HepG2 (cell line): ENCODE results near the gene SYNC. TPM values are rescaled to one million over a fixed set of nuclear protein-coding genes. Genes with fewer than 3 reads are reported as not detected.

Experiments used
- CBX5 ChIP-seq: sonication (generic); formaldehyde crosslinking; IDR thresholded peaks from 2 replicates; pipeline ENCODE4 v1.4.0; 2020; ENCODE audit warnings: missing genetic modification reagents, borderline replicate concordance
- HDAC2 ChIP-seq: sonication (generic); formaldehyde crosslinking; IDR thresholded peaks from 2 replicates; pipeline ENCODE4 v1.4.0; 2020; ENCODE audit warnings: missing genetic modification reagents
- HOXA3 ChIP-seq: sonication (generic); formaldehyde crosslinking; IDR thresholded peaks from 2 replicates; pipeline ENCODE4 v1.5.0; 2020; ENCODE audit warnings: missing genetic modification reagents
- KDM2A ChIP-seq: sonication (generic); formaldehyde crosslinking; IDR thresholded peaks from 2 replicates; pipeline ENCODE4 v1.4.0; 2020; ENCODE audit warnings: low read depth, missing genetic modification reagents, borderline replicate concordance
- PHB2 ChIP-seq: fragments of 450-650 bp; IDR thresholded peaks from 2 replicates; pipeline ENCODE4 v1.6.1; 2018; ENCODE audit not compliant: partially characterized antibody
- PHF21A ChIP-seq: sonication (generic); formaldehyde crosslinking; IDR thresholded peaks from 2 replicates; pipeline ENCODE4 v1.5.0; 2020; ENCODE audit warnings: mild to moderate bottlenecking, missing genetic modification reagents
- PHF8 ChIP-seq: sonication (generic); formaldehyde crosslinking; IDR thresholded peaks from 2 replicates; pipeline ENCODE4 v1.5.0; 2020; ENCODE audit warnings: missing genetic modification reagents
- RBFOX2 ChIP-seq: fragments of 200-400 bp; formaldehyde crosslinking; IDR thresholded peaks from 2 replicates; pipeline ENCODE4 v1.6.1; 2017; ENCODE audit warnings: low read depth, mild to moderate bottlenecking, low read length
- SIN3B ChIP-seq: fragments of 150-350 bp; IDR thresholded peaks from 2 replicates; pipeline ENCODE4 v1.6.1; 2014; ENCODE audit warnings: low read length
- SNRNP70 ChIP-seq: fragments of 200-400 bp; formaldehyde crosslinking; IDR thresholded peaks from 2 replicates; pipeline ENCODE4 v1.6.1; 2017; ENCODE audit warnings: mild to moderate bottlenecking, low read depth, low read length, moderate library complexity
- YEATS4 ChIP-seq: sonication (generic); formaldehyde crosslinking; IDR thresholded peaks from 2 replicates; pipeline ENCODE4 v1.4.0; 2020; ENCODE audit warnings: missing genetic modification reagents, borderline replicate concordance
- ZMYM2 ChIP-seq: sonication (generic); formaldehyde crosslinking; IDR thresholded peaks from 2 replicates; pipeline ENCODE4 v1.8.0; 2022; ENCODE audit warnings: mild to moderate bottlenecking, missing genetic modification reagents
- polyA plus RNA-seq, 8 experiments: library from polyadenylated mRNA; depleted of rRNA in 3 of 8; stranded (reverse) in 7 of 8; unstranded in 1 of 8; fragments of >200 nt; fragmentation: Illumina TruSeq in 4 of 8; extraction: Trizol in 4 of 8; gene quantifications; 2 replicates each; pipeline versions ENCODE4 v1.2.1 to v1.2.3, GENCODE V29; 2011 to 2016; ENCODE audit warnings: low read depth in 4 of 8, missing spikeins in 1 of 8, mixed read lengths in 1 of 8; ENCODE audit not compliant: insufficient read depth in 1 of 8
- total RNA-seq, 5 experiments: library from RNA; depleted of rRNA; stranded (reverse); fragments of >200 nt; fragmentation: Illumina TruSeq; extraction: Trizol; gene quantifications; 2 replicates each; pipeline ENCODE4 v1.2.3, GENCODE V29; 2016; ENCODE audit warnings: low read depth in 1 of 5
- TF ChIP-seq, protein P1 (sequence below): sonication (generic); formaldehyde crosslinking; IDR thresholded peaks from 2 replicates; pipeline ENCODE4 v1.8.0; 2022; ENCODE audit warnings: mild to moderate bottlenecking, missing genetic modification reagents, moderate library complexity
- TF ChIP-seq, protein P2 (sequence below): sonication (generic); formaldehyde crosslinking; IDR thresholded peaks from 2 replicates; pipeline ENCODE4 v1.4.0; 2020; ENCODE audit warnings: missing genetic modification reagents
- TF ChIP-seq, protein P3 (sequence below): sonication (generic); formaldehyde crosslinking; IDR thresholded peaks from 2 replicates; pipeline ENCODE4 v1.8.1; 2023; ENCODE audit warnings: mild to moderate bottlenecking, missing genetic modification reagents
- TF ChIP-seq, protein P4 (sequence below): sonication (generic); formaldehyde crosslinking; IDR thresholded peaks from 2 replicates; pipeline ENCODE4 v1.4.0; 2020; ENCODE audit warnings: missing genetic modification reagents
- TF ChIP-seq, protein P5 (sequence below): sonication (generic); formaldehyde crosslinking; IDR thresholded peaks from 2 replicates; pipeline ENCODE4 v1.4.0; 2020; ENCODE audit warnings: missing genetic modification reagents
- TF ChIP-seq, protein P6 (sequence below): sonication (generic); formaldehyde crosslinking; IDR thresholded peaks from 2 replicates; pipeline ENCODE4 v1.9.0; 2021; ENCODE audit warnings: missing genetic modification reagents, borderline replicate concordance

The SYNC gene
- total and polyA plus RNA-seq, 2 of the 13 experiments (the other 11 are each of a cell fraction or from before 2014, with no cell fraction given), result 2.4 to 5.4 TPM

DNA sequence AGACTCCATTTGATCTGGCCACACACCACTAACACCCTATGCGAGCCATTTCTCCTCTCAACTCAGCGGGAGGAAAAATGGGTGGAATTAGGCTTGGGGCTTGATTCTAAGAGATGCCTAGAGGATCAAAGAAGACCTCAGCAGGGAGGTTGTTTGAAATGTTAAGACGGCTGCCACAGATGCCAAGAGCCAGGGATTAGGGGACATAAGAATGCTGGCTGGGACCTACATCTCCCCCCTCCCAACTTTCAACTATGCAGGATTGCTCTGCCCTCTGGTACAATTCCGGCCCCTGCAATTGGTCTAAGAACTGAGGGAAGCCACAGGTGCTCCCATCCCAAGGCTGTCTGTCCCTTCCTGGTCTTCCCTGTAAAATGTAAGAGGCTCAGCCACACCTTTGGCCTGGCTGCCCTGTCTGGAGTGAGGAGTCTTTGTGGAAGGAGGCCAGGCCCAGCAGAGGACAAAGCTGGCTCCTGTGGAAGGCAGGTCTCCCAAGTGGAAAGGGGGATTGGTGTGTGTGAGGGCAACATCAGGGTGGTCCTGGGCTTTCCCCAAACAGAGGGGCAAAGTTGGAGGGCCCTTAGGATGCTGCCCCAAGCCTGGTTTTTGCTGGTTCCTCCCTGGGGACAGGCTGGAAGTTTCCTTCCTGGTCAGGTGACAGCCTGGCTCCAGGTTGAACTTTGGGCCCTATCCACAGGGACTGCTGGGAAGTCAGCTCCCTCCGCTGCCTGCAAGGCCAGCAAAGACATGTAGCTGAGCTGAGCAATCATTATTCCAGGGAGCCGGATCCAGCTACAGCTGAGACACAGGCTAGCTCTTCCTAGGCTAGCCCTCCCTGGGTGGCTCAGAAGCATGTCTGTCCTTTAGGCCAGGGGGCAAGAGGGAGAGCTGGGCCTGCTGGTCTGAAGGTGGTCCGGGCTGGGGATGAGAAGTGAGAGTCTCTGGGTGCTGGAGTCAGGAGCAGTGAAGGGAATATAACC lies 34.5 kb upstream of the SYNC start (continued):
- TF ChIP-seq, protein P1, sequence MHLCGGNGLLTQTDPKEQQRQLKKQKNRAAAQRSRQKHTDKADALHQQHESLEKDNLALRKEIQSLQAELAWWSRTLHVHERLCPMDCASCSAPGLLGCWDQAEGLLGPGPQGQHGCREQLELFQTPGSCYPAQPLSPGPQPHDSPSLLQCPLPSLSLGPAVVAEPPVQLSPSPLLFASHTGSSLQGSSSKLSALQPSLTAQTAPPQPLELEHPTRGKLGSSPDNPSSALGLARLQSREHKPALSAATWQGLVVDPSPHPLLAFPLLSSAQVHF (CRISPR knock-in tag), result no peak
- TF ChIP-seq, protein P2, sequence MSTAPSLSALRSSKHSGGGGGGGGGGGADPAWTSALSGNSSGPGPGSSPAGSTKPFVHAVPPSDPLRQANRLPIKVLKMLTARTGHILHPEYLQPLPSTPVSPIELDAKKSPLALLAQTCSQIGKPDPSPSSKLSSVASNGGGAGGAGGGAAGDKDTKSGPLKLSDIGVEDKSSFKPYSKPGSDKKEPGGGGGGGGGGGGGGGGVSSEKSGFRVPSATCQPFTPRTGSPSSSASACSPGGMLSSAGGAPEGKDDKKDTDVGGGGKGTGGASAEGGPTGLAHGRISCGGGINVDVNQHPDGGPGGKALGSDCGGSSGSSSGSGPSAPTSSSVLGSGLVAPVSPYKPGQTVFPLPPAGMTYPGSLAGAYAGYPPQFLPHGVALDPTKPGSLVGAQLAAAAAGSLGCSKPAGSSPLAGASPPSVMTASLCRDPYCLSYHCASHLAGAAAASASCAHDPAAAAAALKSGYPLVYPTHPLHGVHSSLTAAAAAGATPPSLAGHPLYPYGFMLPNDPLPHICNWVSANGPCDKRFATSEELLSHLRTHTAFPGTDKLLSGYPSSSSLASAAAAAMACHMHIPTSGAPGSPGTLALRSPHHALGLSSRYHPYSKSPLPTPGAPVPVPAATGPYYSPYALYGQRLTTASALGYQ (CRISPR knock-in tag), result 0 out of 2 replicates have a peak, but pooled peaks have one; percentile 40
- TF ChIP-seq PHF8 (CRISPR knock-in tag) (peak; percentile 62), PHF21A (peak; percentile 88), KDM2A (CRISPR knock-in tag) (peak; percentile 46; the same call in 1 of the 2 replicates), ZMYM2 (CRISPR knock-in tag) (peak; percentile 84; the same call in 1 of the 2 replicates), HOXA3 (CRISPR knock-in tag) (peak; percentile 67), YEATS4 (peak; percentile 43; the same call in 1 of the 2 replicates), CBX5 (CRISPR knock-in tag) (peak; percentile 74; the same call in 1 of the 2 replicates), RBFOX2 (peak; percentile 57), SIN3B (no peak), SNRNP70 (no peak), PHB2 (no peak), HDAC2 (CRISPR knock-in tag) (peak; percentile 84)
- TF ChIP-seq, protein P3, sequence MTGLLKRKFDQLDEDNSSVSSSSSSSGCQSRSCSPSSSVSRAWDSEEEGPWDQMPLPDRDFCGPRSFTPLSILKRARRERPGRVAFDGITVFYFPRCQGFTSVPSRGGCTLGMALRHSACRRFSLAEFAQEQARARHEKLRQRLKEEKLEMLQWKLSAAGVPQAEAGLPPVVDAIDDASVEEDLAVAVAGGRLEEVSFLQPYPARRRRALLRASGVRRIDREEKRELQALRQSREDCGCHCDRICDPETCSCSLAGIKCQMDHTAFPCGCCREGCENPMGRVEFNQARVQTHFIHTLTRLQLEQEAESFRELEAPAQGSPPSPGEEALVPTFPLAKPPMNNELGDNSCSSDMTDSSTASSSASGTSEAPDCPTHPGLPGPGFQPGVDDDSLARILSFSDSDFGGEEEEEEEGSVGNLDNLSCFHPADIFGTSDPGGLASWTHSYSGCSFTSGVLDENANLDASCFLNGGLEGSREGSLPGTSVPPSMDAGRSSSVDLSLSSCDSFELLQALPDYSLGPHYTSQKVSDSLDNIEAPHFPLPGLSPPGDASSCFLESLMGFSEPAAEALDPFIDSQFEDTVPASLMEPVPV, result 0 out of 2 replicates have a peak, but pooled peaks have one; percentile 34
- TF ChIP-seq, protein P4, sequence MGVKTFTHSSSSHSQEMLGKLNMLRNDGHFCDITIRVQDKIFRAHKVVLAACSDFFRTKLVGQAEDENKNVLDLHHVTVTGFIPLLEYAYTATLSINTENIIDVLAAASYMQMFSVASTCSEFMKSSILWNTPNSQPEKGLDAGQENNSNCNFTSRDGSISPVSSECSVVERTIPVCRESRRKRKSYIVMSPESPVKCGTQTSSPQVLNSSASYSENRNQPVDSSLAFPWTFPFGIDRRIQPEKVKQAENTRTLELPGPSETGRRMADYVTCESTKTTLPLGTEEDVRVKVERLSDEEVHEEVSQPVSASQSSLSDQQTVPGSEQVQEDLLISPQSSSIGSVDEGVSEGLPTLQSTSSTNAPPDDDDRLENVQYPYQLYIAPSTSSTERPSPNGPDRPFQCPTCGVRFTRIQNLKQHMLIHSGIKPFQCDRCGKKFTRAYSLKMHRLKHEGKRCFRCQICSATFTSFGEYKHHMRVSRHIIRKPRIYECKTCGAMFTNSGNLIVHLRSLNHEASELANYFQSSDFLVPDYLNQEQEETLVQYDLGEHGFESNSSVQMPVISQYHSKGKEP (CRISPR knock-in tag), result 0 out of 2 replicates have a peak, but pooled peaks have one; percentile 45
- TF ChIP-seq, protein P5, sequence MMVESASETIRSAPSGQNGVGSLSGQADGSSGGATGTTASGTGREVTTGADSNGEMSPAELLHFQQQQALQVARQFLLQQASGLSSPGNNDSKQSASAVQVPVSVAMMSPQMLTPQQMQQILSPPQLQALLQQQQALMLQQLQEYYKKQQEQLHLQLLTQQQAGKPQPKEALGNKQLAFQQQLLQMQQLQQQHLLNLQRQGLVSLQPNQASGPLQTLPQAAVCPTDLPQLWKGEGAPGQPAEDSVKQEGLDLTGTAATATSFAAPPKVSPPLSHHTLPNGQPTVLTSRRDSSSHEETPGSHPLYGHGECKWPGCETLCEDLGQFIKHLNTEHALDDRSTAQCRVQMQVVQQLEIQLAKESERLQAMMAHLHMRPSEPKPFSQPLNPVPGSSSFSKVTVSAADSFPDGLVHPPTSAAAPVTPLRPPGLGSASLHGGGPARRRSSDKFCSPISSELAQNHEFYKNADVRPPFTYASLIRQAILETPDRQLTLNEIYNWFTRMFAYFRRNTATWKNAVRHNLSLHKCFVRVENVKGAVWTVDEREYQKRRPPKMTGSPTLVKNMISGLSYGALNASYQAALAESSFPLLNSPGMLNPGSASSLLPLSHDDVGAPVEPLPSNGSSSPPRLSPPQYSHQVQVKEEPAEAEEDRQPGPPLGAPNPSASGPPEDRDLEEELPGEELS (CRISPR knock-in tag), result peak; percentile 63; the same call in 1 of the 2 replicates
- TF ChIP-seq, protein P6, sequence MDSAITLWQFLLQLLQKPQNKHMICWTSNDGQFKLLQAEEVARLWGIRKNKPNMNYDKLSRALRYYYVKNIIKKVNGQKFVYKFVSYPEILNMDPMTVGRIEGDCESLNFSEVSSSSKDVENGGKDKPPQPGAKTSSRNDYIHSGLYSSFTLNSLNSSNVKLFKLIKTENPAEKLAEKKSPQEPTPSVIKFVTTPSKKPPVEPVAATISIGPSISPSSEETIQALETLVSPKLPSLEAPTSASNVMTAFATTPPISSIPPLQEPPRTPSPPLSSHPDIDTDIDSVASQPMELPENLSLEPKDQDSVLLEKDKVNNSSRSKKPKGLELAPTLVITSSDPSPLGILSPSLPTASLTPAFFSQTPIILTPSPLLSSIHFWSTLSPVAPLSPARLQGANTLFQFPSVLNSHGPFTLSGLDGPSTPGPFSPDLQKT (CRISPR knock-in tag), result no peak
